ENCODE measurements around the gene NPAS4. TPM values are rescaled to one million over a fixed set of nuclear protein-coding genes. Genes with fewer than 3 reads are reported as not detected.
"Not testable (repeated sequence)": the region's sequence is repeated elsewhere in the genome, so short reads cannot be mapped to it uniquely, and the experiment has no call there.

Gene NPAS4
- total RNA-seq, 1 donor from 2014 or later = not detected

GRCh38 chr11:66457826-66458225 is 37.0 kb downstream of the NPAS4 start:
- Histone ChIP-seq H3K36me3 (no peaks in the 10 kb centered on the region), H3K9me3 (no peaks in the 10 kb centered on the region), H3K27ac (no peak overlapping the region), H3K4me3 (no peak overlapping the region), H3K4me1 (no peaks in the 10 kb centered on the region), H3K27me3 (no peaks in the 10 kb centered on the region)
- no peak for DNase-seq (ENCODE audit: extremely low spot score in 2 of 2)
- TF ChIP-seq CTCF (IDR thresholded peaks at IDR 0.05) = no peak
- TF ChIP-seq POLR2A (IDR thresholded peaks at IDR 0.05) = no peak
- TF ChIP-seq POLR2AphosphoS5 (IDR thresholded peaks at IDR 0.05; ENCODE audit: insufficient read depth in 1 of 2, low read depth in 1 of 2) = no peak
- intact Hi-C loops (cut with DNase I) = loop anchor here (10.0 kb wide), 1 partner anchor 77 kb away; no protein-coding TSS in a partner anchor

- no peaks in the 10 kb centered on the region for H3K27me3 ChIP-seq
- no peaks in the 10 kb centered on the region for H3K36me3 ChIP-seq
- TF ChIP-seq CTCF (IDR thresholded peaks at IDR 0.05) (no peak), POLR2AphosphoS5 (IDR thresholded peaks at IDR 0.05; ENCODE audit: insufficient read depth in 1 of 2, low read depth in 1 of 2) (no peak), POLR2A (IDR thresholded peaks at IDR 0.05) (no peak)
- no peak overlapping the region for H3K4me3 ChIP-seq
- no peak overlapping the region for H3K27ac ChIP-seq
- H3K4me1 ChIP-seq = no peaks in the 10 kb centered on the region
- DNase-seq (ENCODE audit: extremely low spot score in 2 of 2) = no peak
- no peaks in the 10 kb centered on the region for H3K9me3 ChIP-seq
- intact Hi-C loops (cut with DNase I) = loop anchor here (10.0 kb wide), 1 partner anchor 76 kb away; no protein-coding TSS in a partner anchor
These were observed 38.4 kb downstream of the NPAS4 start for GRCh38 chr11:66459138-66459778.

- Histone ChIP-seq H3K36me3 (no peaks in the 10 kb centered on the region), H3K27me3 (no peaks in the 10 kb centered on the region), H3K9me3 (no peaks in the 10 kb centered on the region), H3K27ac (no peak overlapping the region), H3K4me1 (peaks cover 11% of the 10 kb centered on the region), H3K4me3 (no peak overlapping the region)
- intact Hi-C loops (cut with DNase I) = no loop called here
- DNase-seq (ENCODE audit: extremely low spot score in 2 of 2) = no peak
- TF ChIP-seq POLR2AphosphoS5 (IDR thresholded peaks at IDR 0.05; ENCODE audit: insufficient read depth in 1 of 2, low read depth in 1 of 2) = no peak
- no peak for TF ChIP-seq CTCF (IDR thresholded peaks at IDR 0.05)
- TF ChIP-seq POLR2A (IDR thresholded peaks at IDR 0.05) = no peak
These were observed 41.2 kb downstream of the NPAS4 start for GRCh38 chr11:66462010-66462409.

GRCh38 chr11:66462911-66463310 is 42.1 kb downstream of the NPAS4 start:
- Histone ChIP-seq H3K27ac (no peak overlapping the region), H3K4me3 (no peak overlapping the region), H3K9me3 (no peaks in the 10 kb centered on the region), H3K36me3 (no peaks in the 10 kb centered on the region), H3K4me1 (peaks cover 18% of the 10 kb centered on the region), H3K27me3 (no peaks in the 10 kb centered on the region)
- TF ChIP-seq POLR2AphosphoS5 (IDR thresholded peaks at IDR 0.05; ENCODE audit: insufficient read depth in 1 of 2, low read depth in 1 of 2) (no peak), POLR2A (IDR thresholded peaks at IDR 0.05) (no peak), CTCF (IDR thresholded peaks at IDR 0.05) (no peak)
- intact Hi-C loops (cut with DNase I) = no loop called here
- no peak for DNase-seq (ENCODE audit: extremely low spot score in 2 of 2)

GRCh38 chr11:66464116-66464515 is 43.3 kb downstream of the NPAS4 start:
- H3K36me3 ChIP-seq; H3K27me3 ChIP-seq; H3K27ac ChIP-seq; H3K9me3 ChIP-seq; DNase-seq (ENCODE audit: extremely low spot score in 2 of 2); intact Hi-C loops (cut with DNase I); H3K4me3 ChIP-seq: not testable (repeated sequence)
- H3K4me1 ChIP-seq = peaks cover 27% of the 10 kb centered on the region

Measured in vagina (tissue), 2 donors.